CD4-positive, alpha-beta T cell (primary cell): ENCODE results near the gene C2orf15. TPM values are rescaled to one million over a fixed set of nuclear protein-coding genes. Genes with fewer than 3 reads are reported as not detected.

Experiments
- ATAC-seq: fragments of 200-7000 bp; cut with Tn5 transposase; one replicate; pipeline ENCODE4 v1.10.0; 2022; ENCODE audit warnings: mild to moderate bottlenecking; ENCODE audit not compliant: poor library complexity
- CTCF ChIA-PET: fragments of 350-600 bp; sonication (Branson Sonifier 250); formaldehyde crosslinking; loops from one replicate; lab custom pipeline; 2021; ENCODE audit warnings: antibody characterized with exemption, inconsistent platforms; lab: Charles Lee
- POLR2A ChIA-PET: fragments of 350-600 bp; sonication (Branson Sonifier 250); formaldehyde crosslinking; loops from one replicate; lab custom pipeline; 2021; ENCODE audit warnings: antibody characterized with exemption, inconsistent platforms; lab: Charles Lee
- DNase-seq, 14 experiments: peaks; one replicate each; pipeline ENCODE4 v3.0.0-alpha.2; 2013 to 2020; ENCODE audit warnings: mixed read lengths in 2 of 14
- H3K27ac ChIP-seq, 2 donors: one replicate each; pipeline versions ENCODE4 v1.5.1 to v1.7.0; 2013; ENCODE audit warnings: low read length in 2 of 2, low read depth in 1 of 2, mild to moderate bottlenecking in 1 of 2
- H3K27me3 ChIP-seq, 2 experiments: 1 replicate in 1 of 2; 2 replicates in 1 of 2; pipeline versions ENCODE4 v1.6.1 to v1.7.0; 2013; ENCODE audit warnings: low read length in 2 of 2, control low read depth in 1 of 2, mild to moderate bottlenecking in 1 of 2, moderate library complexity in 1 of 2; ENCODE audit not compliant: insufficient read depth in 2 of 2, control insufficient read depth in 1 of 2
- H3K36me3 ChIP-seq: one replicate; pipeline ENCODE4 v1.6.1; 2013; ENCODE audit warnings: low read length, control low read depth; ENCODE audit not compliant: insufficient read depth
- H3K4me1 ChIP-seq: one replicate; pipeline ENCODE4 v1.6.1; 2013; ENCODE audit warnings: low read length, control low read depth; ENCODE audit not compliant: insufficient read depth
- H3K4me3 ChIP-seq: one replicate; pipeline ENCODE4 v1.5.1; 2013; ENCODE audit warnings: mild to moderate bottlenecking, low read length, moderate library complexity
- H3K9me3 ChIP-seq, 2 experiments: 1 replicate in 1 of 2; 2 replicates in 1 of 2; pipeline versions ENCODE4 v1.6.1 to v1.7.0; 2013; ENCODE audit warnings: low read length in 2 of 2, mild to moderate bottlenecking in 2 of 2, control low read depth in 1 of 2, moderate library complexity in 1 of 2; ENCODE audit not compliant: control insufficient read depth in 1 of 2, insufficient read depth in 1 of 2
- H3K27ac Mint-ChIP-seq: one replicate; pipeline ENCODE4 v1.8.0; 2020; ENCODE audit warnings: mixed read lengths
- H3K27me3 Mint-ChIP-seq: one replicate; pipeline ENCODE4 v1.8.0; 2021; ENCODE audit warnings: mixed read lengths
- H3K36me3 Mint-ChIP-seq: one replicate; pipeline ENCODE4 v1.8.0; 2021; ENCODE audit warnings: low read depth, mixed read lengths
- H3K4me1 Mint-ChIP-seq: one replicate; pipeline ENCODE4 v1.8.0; 2021; ENCODE audit warnings: low read depth, mixed read lengths
- H3K4me3 Mint-ChIP-seq: one replicate; pipeline ENCODE4 v1.8.0; 2020; ENCODE audit warnings: mild to moderate bottlenecking, mixed read lengths
- H3K9me3 Mint-ChIP-seq: one replicate; pipeline ENCODE4 v1.8.0; 2020; ENCODE audit warnings: mixed read lengths
- intact Hi-C, 2 experiments: fragments of 100-400 bp; cut with DNase I in 1 of 2; cut with micrococcal nuclease in 1 of 2; formaldehyde crosslinking; loops; one replicate each; pipeline versions ENCODE4 v1.15.1 to v1.9.0; 2023 to 2025; cut with DNase I, micrococcal nuclease
- total RNA-seq, 174 experiments: library from RNA in 2 of 174; stranded (reverse) in 2 of 174; gene quantifications; one replicate each; pipeline ENCODE4 v1.2.3 and lab custom pipeline; 2021 to 2026
- TF ChIP-seq, protein P1 (sequence below): fragments of 200-600 bp; IDR thresholded peaks from one replicate; pipeline ENCODE4 v1.8.0; 2022; ENCODE audit warnings: antibody characterized with exemption, mild to moderate bottlenecking

C2orf15 gene
- total RNA-seq, 2 experiments from 2014 or later = 2.1 to 2.8 TPM

- H3K36me3 Mint-ChIP-seq = peaks cover 74% of the 10 kb centered on the region
- Histone ChIP-seq H3K9me3 (no peaks in the 10 kb centered on the region), H3K4me3 (no peak overlapping the region), H3K36me3 (peaks cover 28% of the 10 kb centered on the region), H3K27ac (no peak overlapping the region), H3K27me3 (no peaks in the 10 kb centered on the region), H3K4me1 (peaks cover 12% of the 10 kb centered on the region)
- H3K27ac Mint-ChIP-seq = peak overlapping the region; percentile 68
- no peaks in the 10 kb centered on the region for H3K27me3 Mint-ChIP-seq
- no peaks in the 10 kb centered on the region for H3K9me3 Mint-ChIP-seq
- ATAC-seq (no peak), DNase-seq (no peak)
- CTCF ChIA-PET = no interaction called here
- POLR2A ChIA-PET = no interaction called here
- TF ChIP-seq, protein P1, sequence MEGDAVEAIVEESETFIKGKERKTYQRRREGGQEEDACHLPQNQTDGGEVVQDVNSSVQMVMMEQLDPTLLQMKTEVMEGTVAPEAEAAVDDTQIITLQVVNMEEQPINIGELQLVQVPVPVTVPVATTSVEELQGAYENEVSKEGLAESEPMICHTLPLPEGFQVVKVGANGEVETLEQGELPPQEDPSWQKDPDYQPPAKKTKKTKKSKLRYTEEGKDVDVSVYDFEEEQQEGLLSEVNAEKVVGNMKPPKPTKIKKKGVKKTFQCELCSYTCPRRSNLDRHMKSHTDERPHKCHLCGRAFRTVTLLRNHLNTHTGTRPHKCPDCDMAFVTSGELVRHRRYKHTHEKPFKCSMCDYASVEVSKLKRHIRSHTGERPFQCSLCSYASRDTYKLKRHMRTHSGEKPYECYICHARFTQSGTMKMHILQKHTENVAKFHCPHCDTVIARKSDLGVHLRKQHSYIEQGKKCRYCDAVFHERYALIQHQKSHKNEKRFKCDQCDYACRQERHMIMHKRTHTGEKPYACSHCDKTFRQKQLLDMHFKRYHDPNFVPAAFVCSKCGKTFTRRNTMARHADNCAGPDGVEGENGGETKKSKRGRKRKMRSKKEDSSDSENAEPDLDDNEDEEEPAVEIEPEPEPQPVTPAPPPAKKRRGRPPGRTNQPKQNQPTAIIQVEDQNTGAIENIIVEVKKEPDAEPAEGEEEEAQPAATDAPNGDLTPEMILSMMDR = no peak
- peak overlapping the region; percentile 26 for H3K4me3 Mint-ChIP-seq
- peaks cover 43% of the 10 kb centered on the region for H3K4me1 Mint-ChIP-seq
- intact Hi-C loops = loop anchor here (5.0 to 10.0 kb wide), 5 partner anchors 325 to 1165 kb away; partner anchors contain the start of genes COA5 (in 1 of the 2), REV1 (in 1 of the 2), TMEM131 (in 1 of the 2) and UNC50 (in 1 of the 2)
Measured at GRCh38 chr2:99159594-99159993, 18.1 kb downstream of the C2orf15 start.

- intact Hi-C loops = no loop called here
- H3K36me3 ChIP-seq = peaks cover 62% of the 10 kb centered on the region
- H3K27ac ChIP-seq = no peak overlapping the region
- H3K4me3 ChIP-seq = no peak overlapping the region
- TF ChIP-seq, protein P1 = no peak
- H3K27me3 ChIP-seq = no peaks in the 10 kb centered on the region
- Mint-ChIP-seq H3K4me1 (no peaks in the 10 kb centered on the region), H3K27ac (peak overlapping the region; percentile 61), H3K27me3 (no peaks in the 10 kb centered on the region), H3K36me3 (peaks cover 83% of the 10 kb centered on the region), H3K4me3 (no peak overlapping the region), H3K9me3 (no peaks in the 10 kb centered on the region)
- ChIA-PET CTCF (no interaction called here), POLR2A (interaction anchor here (0.8 to 1.7 kb wide), 3 partner anchors 8 to 52 kb away, joined by 3 to 7 read pairs (median 4); partner anchors contain the start of genes LIPT1 and TSGA10)
- H3K9me3 ChIP-seq = no peaks in the 10 kb centered on the region
- H3K4me1 ChIP-seq = no peaks in the 10 kb centered on the region
- DNase-seq = no peak
- no peak for ATAC-seq
Measured at GRCh38 chr2:99166218-99166617, 24.7 kb downstream of the C2orf15 start.

DNA sequence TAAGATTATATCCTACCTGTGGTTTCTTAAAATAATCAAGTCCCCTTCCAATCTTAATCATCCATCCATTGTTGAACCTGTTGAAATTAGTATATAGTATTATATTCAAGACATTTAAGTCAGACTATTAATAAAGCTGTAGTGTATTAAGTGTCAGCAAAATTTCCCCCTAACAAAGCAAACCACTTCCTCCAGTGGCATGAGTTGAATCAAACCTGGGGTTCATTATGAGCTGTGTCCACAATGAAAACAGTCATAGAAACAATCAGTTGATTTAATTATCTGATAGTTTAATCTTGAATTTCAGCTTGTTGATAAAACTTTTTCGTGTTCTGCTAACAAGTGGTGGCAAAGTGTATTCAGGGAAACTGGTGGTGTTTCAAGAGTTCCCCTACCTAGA is 28.0 kb downstream of the C2orf15 start:
- intact Hi-C loops = no loop called here
- TF ChIP-seq, protein P1 = no peak
- ChIA-PET POLR2A (interaction anchor here (1.1 to 3.1 kb wide), 4 partner anchors 8 to 29 kb away, joined by 3 to 15 read pairs (median 5); partner anchors contain the start of genes LIPT1, MITD1, MRPL30 and TSGA10), CTCF (interaction anchor here (0.6 kb wide), 1 partner anchor 315 kb away, joined by 3 read pairs; no protein-coding TSS in a partner anchor)
- H3K27ac ChIP-seq = no peak overlapping the region
- peaks cover 5% of the 10 kb centered on the region for H3K4me1 ChIP-seq
- DNase-seq (no peak), ATAC-seq (no peak)
- no peak overlapping the region for H3K4me3 Mint-ChIP-seq
- H3K27ac Mint-ChIP-seq = peak overlapping the region; percentile 20
- no peaks in the 10 kb centered on the region for H3K27me3 ChIP-seq
- H3K9me3 Mint-ChIP-seq = no peaks in the 10 kb centered on the region
- peaks cover 71% of the 10 kb centered on the region for H3K36me3 ChIP-seq
- no peaks in the 10 kb centered on the region for H3K9me3 ChIP-seq
- peaks cover 5% of the 10 kb centered on the region for H3K4me1 Mint-ChIP-seq
- H3K4me3 ChIP-seq = no peak overlapping the region
- peaks cover 94% of the 10 kb centered on the region for H3K36me3 Mint-ChIP-seq
- H3K27me3 Mint-ChIP-seq = no peaks in the 10 kb centered on the region
